PC-3 (cell line): ENCODE data around the gene ZNF780B.

ENCODE experiments used
- CTCF ChIP-seq: fragments of 300-600 bp; sonication (generic); conservative IDR thresholded peaks from 2 replicates; pipeline ENCODE4 v1.5.1; 2017; ENCODE audit warnings: antibody characterized with exemption, low read depth, mild to moderate bottlenecking, low read length
- EZH2 ChIP-seq: fragments of 300-600 bp; sonication (generic); IDR thresholded peaks from one replicate; pipeline ENCODE4 v1.6.1; 2017; ENCODE audit warnings: antibody characterized with exemption, mild to moderate bottlenecking, low read length; ENCODE audit not compliant: unreplicated experiment
- EZH2phosphoT487 ChIP-seq: fragments of 300-600 bp; sonication (generic); IDR thresholded peaks from 2 replicates; pipeline ENCODE4 v1.6.1; 2018; ENCODE audit warnings: mild to moderate bottlenecking, antibody characterized with exemption, low read length, borderline replicate concordance

GRCh38 chr19:40056505-40056904, 474 bp upstream of the ZNF780B start:
- TF ChIP-seq CTCF (no peak), EZH2 (no peak), EZH2phosphoT487 (no peak)
